OCI-LY1 (cell line): Measurements from ENCODE around the gene ZNF212.
A peak's percentile ranks its signal among the peaks of the same experiment; 100 is the strongest.
"Not testable (repeated sequence)": the region's sequence is repeated elsewhere in the genome, so short reads cannot be mapped to it uniquely, and the experiment has no call there.

Experiments used
- H2AFZ ChIP-seq: fragments of 200-600 bp; sonication (generic), shearing (Covaris generic); 2 replicates; pipeline ENCODE4 v1.6.0; 2014; ENCODE audit warnings: antibody characterized with exemption, mild to moderate bottlenecking, low read length
- H3F3A ChIP-seq: fragments of 200-600 bp; sonication (generic), shearing (Covaris generic); 2 replicates; pipeline ENCODE4 v1.6.0; 2014; ENCODE audit warnings: mild to moderate bottlenecking, antibody characterized with exemption, low read length, moderate library complexity; ENCODE audit not compliant: insufficient read depth
- H3K27ac ChIP-seq: fragments of 200-600 bp; sonication (generic); 2 replicates; pipeline ENCODE4 v1.5.1; 2014; ENCODE audit warnings: low read length, mixed run types, mild to moderate bottlenecking, low read depth; ENCODE audit not compliant: poor library complexity, severe bottlenecking
- H3K27me3 ChIP-seq: fragments of 200-600 bp; sonication (generic); 2 replicates; pipeline ENCODE4 v1.6.0; 2014; ENCODE audit warnings: antibody characterized with exemption, mild to moderate bottlenecking, low read length, moderate library complexity; ENCODE audit not compliant: insufficient read depth
- H3K36me3 ChIP-seq: fragments of 200-600 bp; sonication (generic); 2 replicates; pipeline ENCODE4 v1.6.1; 2014; ENCODE audit warnings: mild to moderate bottlenecking, antibody characterized with exemption, low read length, moderate library complexity, mixed read lengths; ENCODE audit not compliant: insufficient read depth
- H3K4me1 ChIP-seq: fragments of 200-600 bp; sonication (generic); 2 replicates; pipeline ENCODE4 v1.5.1; 2014; ENCODE audit warnings: mild to moderate bottlenecking, low read length, moderate library complexity; ENCODE audit not compliant: insufficient read depth, severe bottlenecking
- H3K4me2 ChIP-seq: fragments of 200-600 bp; sonication (generic), shearing (Covaris generic); 2 replicates; pipeline ENCODE4 v1.6.1; 2014; ENCODE audit warnings: low read length
- H3K4me3 ChIP-seq: fragments of 200-600 bp; sonication (generic); 2 replicates; pipeline ENCODE4 v1.5.1; 2014; ENCODE audit warnings: low read length, low read depth, mild to moderate bottlenecking, mixed read lengths; ENCODE audit not compliant: poor library complexity, severe bottlenecking
- H3K79me2 ChIP-seq: fragments of 200-600 bp; shearing (Covaris generic); 2 replicates; pipeline ENCODE4 v1.6.1; 2016; ENCODE audit warnings: mixed run types, low read length, mixed read lengths; ENCODE audit not compliant: insufficient read depth
- H3K9ac ChIP-seq: fragments of 200-600 bp; sonication (generic), shearing (Covaris generic); 2 replicates; pipeline ENCODE4 v1.6.1; 2014; ENCODE audit warnings: mild to moderate bottlenecking, low read length, mixed read lengths
- H3K9me2 ChIP-seq: fragments of 200-600 bp; sonication (generic), shearing (Covaris generic); 2 replicates; pipeline ENCODE4 v1.6.1; 2014; ENCODE audit warnings: low read depth, mild to moderate bottlenecking, low read length, mixed read lengths
- H3K9me3 ChIP-seq: fragments of 200-600 bp; shearing (Covaris generic); 2 replicates; pipeline ENCODE4 v1.6.1; 2014; ENCODE audit warnings: low read length, mixed read lengths
- H4K20me1 ChIP-seq: fragments of 200-600 bp; sonication (generic), shearing (Covaris generic); 2 replicates; pipeline ENCODE4 v1.6.0; 2016; ENCODE audit warnings: mild to moderate bottlenecking, low read length; ENCODE audit not compliant: insufficient read depth
- EZH2 ChIP-seq: fragments of 200-600 bp; sonication (generic), shearing (Covaris generic); IDR thresholded peaks from 2 replicates; pipeline ENCODE4 v1.8.0; 2017; ENCODE audit warnings: borderline replicate concordance, mixed run types, mild to moderate bottlenecking, antibody characterized with exemption, low read length, moderate library complexity, mixed read lengths
- TF ChIP-seq, protein P1 (sequence below): fragments of 200-600 bp; sonication (generic), shearing (Covaris generic); IDR thresholded peaks from 2 replicates; pipeline ENCODE4 v1.5.1; 2017; ENCODE audit warnings: mild to moderate bottlenecking, antibody characterized with exemption, low read length, moderate library complexity, mixed read lengths

ZNF212 gene

GRCh38 chr7:149261829-149262617 is 22.6 kb downstream of the ZNF212 start, which contains the start of gene ZNF783:
TSS of gene ZNF783 (plus strand) at chr7:149262196. CDS start at chr7:149262334, 138 bp downstream.
- Histone ChIP-seq H3K27me3 (no peaks in the 10 kb centered on the region), H3K9me2 (no peaks in the 10 kb centered on the region), H3K36me3 (peaks cover 13% of the 10 kb centered on the region), H3K4me3 (peak within 1 kb of the TSS; percentile 87), H3K9me3 (no peaks in the 10 kb centered on the region), H3K79me2 (no peaks in the 10 kb centered on the region), H3K27ac (peak within 1 kb of the TSS; percentile 45), H4K20me1 (no peaks in the 10 kb centered on the region), H3K4me1 (peaks cover 27% of the 10 kb centered on the region), H3K4me2 (peak within 1 kb of the TSS; percentile 100), H3F3A (peaks cover 8% of the 10 kb centered on the region; the same call in 1 of the 2 replicates), H3K9ac (peak within 1 kb of the TSS; percentile 96), H2AFZ (peak within 1 kb of the TSS; percentile 97)
- TF ChIP-seq, protein P1, sequence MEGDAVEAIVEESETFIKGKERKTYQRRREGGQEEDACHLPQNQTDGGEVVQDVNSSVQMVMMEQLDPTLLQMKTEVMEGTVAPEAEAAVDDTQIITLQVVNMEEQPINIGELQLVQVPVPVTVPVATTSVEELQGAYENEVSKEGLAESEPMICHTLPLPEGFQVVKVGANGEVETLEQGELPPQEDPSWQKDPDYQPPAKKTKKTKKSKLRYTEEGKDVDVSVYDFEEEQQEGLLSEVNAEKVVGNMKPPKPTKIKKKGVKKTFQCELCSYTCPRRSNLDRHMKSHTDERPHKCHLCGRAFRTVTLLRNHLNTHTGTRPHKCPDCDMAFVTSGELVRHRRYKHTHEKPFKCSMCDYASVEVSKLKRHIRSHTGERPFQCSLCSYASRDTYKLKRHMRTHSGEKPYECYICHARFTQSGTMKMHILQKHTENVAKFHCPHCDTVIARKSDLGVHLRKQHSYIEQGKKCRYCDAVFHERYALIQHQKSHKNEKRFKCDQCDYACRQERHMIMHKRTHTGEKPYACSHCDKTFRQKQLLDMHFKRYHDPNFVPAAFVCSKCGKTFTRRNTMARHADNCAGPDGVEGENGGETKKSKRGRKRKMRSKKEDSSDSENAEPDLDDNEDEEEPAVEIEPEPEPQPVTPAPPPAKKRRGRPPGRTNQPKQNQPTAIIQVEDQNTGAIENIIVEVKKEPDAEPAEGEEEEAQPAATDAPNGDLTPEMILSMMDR, result peak; percentile 77
- no peak for TF ChIP-seq EZH2

- Histone ChIP-seq H3K27me3 (no peaks in the 10 kb centered on the region), H3K79me2 (no peaks in the 10 kb centered on the region), H3K9me2 (no peaks in the 10 kb centered on the region), H3F3A (peaks cover 4% of the 10 kb centered on the region; the same call in 1 of the 2 replicates), H3K36me3 (peaks cover 45% of the 10 kb centered on the region), H3K9ac (no peak overlapping the region), H3K9me3 (no peaks in the 10 kb centered on the region), H3K27ac (no peak overlapping the region), H4K20me1 (no peaks in the 10 kb centered on the region), H3K4me3 (no peak overlapping the region), H3K4me2 (no peak overlapping the region), H3K4me1 (peaks cover 23% of the 10 kb centered on the region), H2AFZ (no peak overlapping the region)
- TF ChIP-seq, protein P1, result no peak
- no peak for TF ChIP-seq EZH2
Observed at GRCh38 chr7:149266451-149266850, 27.0 kb downstream of the ZNF212 start.

DNA sequence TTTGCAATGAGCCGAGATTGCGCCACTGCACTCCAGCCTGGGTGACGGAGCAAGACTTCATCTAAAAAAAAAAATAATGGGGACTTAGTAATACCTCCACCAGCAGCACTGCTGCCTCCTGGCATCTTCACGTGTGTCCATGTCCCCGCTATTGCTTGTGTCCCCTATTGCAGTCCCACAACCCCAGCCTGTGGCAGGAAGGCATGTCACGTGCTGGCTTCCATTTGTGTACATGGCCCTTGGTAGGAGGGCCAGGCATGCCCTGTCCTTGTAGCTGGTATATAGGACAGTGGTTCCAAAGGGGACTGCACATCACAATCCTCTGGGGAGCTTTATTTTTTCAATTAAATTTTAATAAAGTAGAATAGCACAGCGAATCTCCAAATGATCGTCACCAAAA is 28.3 kb downstream of the ZNF212 start:
- Histone ChIP-seq H3F3A (peaks cover 4% of the 10 kb centered on the region; the same call in 1 of the 2 replicates), H3K4me3 (no peak overlapping the region), H3K27ac (no peak overlapping the region), H4K20me1 (no peaks in the 10 kb centered on the region), H3K9me3 (no peaks in the 10 kb centered on the region), H3K27me3 (no peaks in the 10 kb centered on the region), H3K36me3 (peaks cover 54% of the 10 kb centered on the region), H2AFZ (no peak overlapping the region), H3K9me2 (no peaks in the 10 kb centered on the region), H3K4me1 (peaks cover 11% of the 10 kb centered on the region), H3K4me2 (no peak overlapping the region), H3K9ac (no peak overlapping the region), H3K79me2 (no peaks in the 10 kb centered on the region)
- TF ChIP-seq, protein P1, result no peak
- TF ChIP-seq EZH2, result no peak

DNA sequence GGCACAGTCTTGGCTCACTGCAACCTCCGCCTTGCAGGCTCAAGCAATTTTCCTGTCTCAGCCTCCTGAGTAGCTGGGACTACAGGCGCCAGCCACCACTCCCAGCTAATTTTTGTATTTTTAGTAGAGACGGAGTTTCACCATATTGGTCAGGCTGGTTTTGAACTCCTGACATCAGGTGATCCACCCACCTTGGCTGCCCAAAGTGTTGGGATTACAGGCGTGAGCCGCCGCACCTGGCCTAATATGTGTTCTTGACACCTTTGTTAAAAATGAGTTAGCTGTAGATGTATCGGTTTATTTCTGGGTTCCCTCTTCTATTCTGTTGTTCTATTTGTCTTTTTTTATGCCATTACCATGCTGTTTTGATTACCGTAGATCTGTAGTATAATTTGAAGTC is 35.0 kb downstream of the ZNF212 start:
- H3K36me3 ChIP-seq, result peaks cover 80% of the 10 kb centered on the region
- not testable (repeated sequence) for H3K27me3 ChIP-seq, H3F3A ChIP-seq, H3K9me2 ChIP-seq, H3K4me3 ChIP-seq, H3K9ac ChIP-seq, H3K79me2 ChIP-seq, H3K4me2 ChIP-seq, H3K4me1 ChIP-seq, H2AFZ ChIP-seq, H3K27ac ChIP-seq, H3K9me3 ChIP-seq, H4K20me1 ChIP-seq
